ENCODE data around the gene WDR45B.

The WDR45B gene

DNA sequence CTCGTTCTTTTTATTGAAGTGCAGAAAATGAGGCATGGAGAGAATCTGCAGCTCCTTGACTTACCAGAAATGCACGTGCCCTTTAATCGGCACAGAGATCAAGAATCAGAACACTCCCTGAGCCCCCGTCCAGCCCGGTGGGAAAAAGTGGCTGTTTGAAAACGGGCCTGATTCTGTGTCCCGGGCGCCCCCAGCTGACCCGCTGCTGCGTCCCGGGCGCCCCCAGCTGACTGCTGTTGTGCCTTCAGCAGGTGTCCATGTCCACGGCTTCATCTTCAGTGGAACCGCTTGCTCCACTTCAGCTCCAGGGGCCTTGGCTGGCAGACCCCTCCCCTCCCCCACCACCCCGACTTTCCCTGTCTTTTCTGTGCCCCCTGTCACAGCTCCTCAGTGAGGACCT is 81.0 kb downstream of the WDR45B start:
- Histone ChIP-seq H3K36me3 (ENCODE audit: insufficient read depth) (peaks cover 15% of the 10 kb centered on the region; the same call in 1 of the 2 replicates), H3K4me1 (ENCODE audit: low read depth, poor library complexity, severe bottlenecking) (no peaks in the 10 kb centered on the region), H3K27me3 (ENCODE audit: insufficient read depth, low read depth) (no peaks in the 10 kb centered on the region), H3K4me2 (no peak overlapping the region), H4K20me1 (ENCODE audit: insufficient read depth) (peaks cover 12% of the 10 kb centered on the region), H3K27ac (no peak overlapping the region), H3K9ac (no peak overlapping the region), H3K4me3 (IDR thresholded peaks at IDR 0.05; ENCODE audit: insufficient read depth, low read depth, low read length) (no peak overlapping the region), H3K79me2 (ENCODE audit: insufficient read depth, low read depth) (peaks cover 44% of the 10 kb centered on the region; the same call in 1 of the 2 replicates), H2AFZ (ENCODE audit: low read depth) (no peak overlapping the region)
- no peak for TF ChIP-seq CTCF (conservative IDR thresholded peaks at IDR 0.05; ENCODE audit: low read depth, low read length)

- no peak overlapping the region for H3K4me2 ChIP-seq
- H3K4me3 ChIP-seq (IDR thresholded peaks at IDR 0.05; ENCODE audit: insufficient read depth, low read depth, low read length): no peak overlapping the region
- no peaks in the 10 kb centered on the region for H3K4me1 ChIP-seq (ENCODE audit: low read depth, poor library complexity, severe bottlenecking)
- peaks cover 12% of the 10 kb centered on the region for H4K20me1 ChIP-seq (ENCODE audit: insufficient read depth)
- no peak overlapping the region for H2AFZ ChIP-seq (ENCODE audit: low read depth)
- H3K79me2 ChIP-seq (ENCODE audit: insufficient read depth, low read depth): peaks cover 53% of the 10 kb centered on the region
- no peak for TF ChIP-seq CTCF (conservative IDR thresholded peaks at IDR 0.05; ENCODE audit: low read depth, low read length)
- no peak overlapping the region for H3K27ac ChIP-seq
- H3K9ac ChIP-seq: no peak overlapping the region
- H3K27me3 ChIP-seq (ENCODE audit: insufficient read depth, low read depth): no peaks in the 10 kb centered on the region
- peaks cover 11% of the 10 kb centered on the region; the same call in 1 of the 2 replicates for H3K36me3 ChIP-seq (ENCODE audit: insufficient read depth)
These were observed 81.9 kb downstream of the WDR45B start for GRCh38 chr17:82566129-82566960.

GRCh38 chr17:82565551-82565950 is 82.7 kb downstream of the WDR45B start:
- H3K27ac ChIP-seq: no peak overlapping the region
- peaks cover 61% of the 10 kb centered on the region for H3K79me2 ChIP-seq (ENCODE audit: insufficient read depth, low read depth)
- H3K9ac ChIP-seq: no peak overlapping the region
- no peak overlapping the region for H3K4me2 ChIP-seq
- H3K4me1 ChIP-seq (ENCODE audit: low read depth, poor library complexity, severe bottlenecking): no peaks in the 10 kb centered on the region
- peaks cover 20% of the 10 kb centered on the region for H4K20me1 ChIP-seq (ENCODE audit: insufficient read depth)
- no peak overlapping the region for H3K4me3 ChIP-seq (IDR thresholded peaks at IDR 0.05; ENCODE audit: insufficient read depth, low read depth, low read length)
- peaks cover 10% of the 10 kb centered on the region; the same call in 1 of the 2 replicates for H3K36me3 ChIP-seq (ENCODE audit: insufficient read depth)
- no peaks in the 10 kb centered on the region for H3K27me3 ChIP-seq (ENCODE audit: insufficient read depth, low read depth)
- H2AFZ ChIP-seq (ENCODE audit: low read depth): no peak overlapping the region
- no peak for TF ChIP-seq CTCF (conservative IDR thresholded peaks at IDR 0.05; ENCODE audit: low read depth, low read length)
